Prostate gland (tissue), 2 donors: Measurements from ENCODE around the gene ANHX.

Experiments
- POLR2A ChIP-seq: fragments of 450-650 bp; IDR thresholded peaks from one replicate; pipeline ENCODE4 v1.6.1; 2016; ENCODE audit warnings: antibody characterized with exemption, mild to moderate bottlenecking
- POLR2AphosphoS5 ChIP-seq: sonication (generic); formaldehyde crosslinking; IDR thresholded peaks from one replicate; pipeline ENCODE4 v1.6.1; 2017; ENCODE audit warnings: antibody characterized with exemption
- TF ChIP-seq, protein P1 (sequence below), 4 experiments: fragments of 200-600 bp in 2 of 4; fragments of 450-650 bp in 2 of 4; sonication (generic) in 2 of 4; IDR thresholded peaks; 1 replicate in 3 of 4; 2 replicates in 1 of 4; pipeline ENCODE4 v1.5.1; 2016 to 2019; ENCODE audit warnings: antibody characterized with exemption in 4 of 4, mild to moderate bottlenecking in 2 of 4, moderate library complexity in 2 of 4

DNA sequence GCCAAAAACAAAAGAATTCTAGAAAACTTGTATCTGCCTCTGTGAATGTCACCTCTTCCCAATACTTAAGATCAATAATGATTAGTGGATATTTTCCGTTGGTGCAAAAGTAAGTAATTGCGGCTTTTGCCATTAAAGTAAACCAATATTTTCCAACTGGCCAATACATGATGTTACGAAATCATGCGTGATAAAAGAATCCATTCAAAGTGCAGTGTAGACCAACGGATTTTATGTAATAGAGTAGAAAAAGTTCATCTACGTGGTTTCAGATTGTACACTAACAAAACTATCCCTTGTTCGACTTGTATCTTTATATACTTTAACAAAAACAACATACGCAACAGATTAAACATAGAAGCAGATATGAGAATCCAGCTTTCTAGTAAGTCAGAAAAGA, 55.0 kb downstream of the ANHX start:
- TF ChIP-seq, protein P1, sequence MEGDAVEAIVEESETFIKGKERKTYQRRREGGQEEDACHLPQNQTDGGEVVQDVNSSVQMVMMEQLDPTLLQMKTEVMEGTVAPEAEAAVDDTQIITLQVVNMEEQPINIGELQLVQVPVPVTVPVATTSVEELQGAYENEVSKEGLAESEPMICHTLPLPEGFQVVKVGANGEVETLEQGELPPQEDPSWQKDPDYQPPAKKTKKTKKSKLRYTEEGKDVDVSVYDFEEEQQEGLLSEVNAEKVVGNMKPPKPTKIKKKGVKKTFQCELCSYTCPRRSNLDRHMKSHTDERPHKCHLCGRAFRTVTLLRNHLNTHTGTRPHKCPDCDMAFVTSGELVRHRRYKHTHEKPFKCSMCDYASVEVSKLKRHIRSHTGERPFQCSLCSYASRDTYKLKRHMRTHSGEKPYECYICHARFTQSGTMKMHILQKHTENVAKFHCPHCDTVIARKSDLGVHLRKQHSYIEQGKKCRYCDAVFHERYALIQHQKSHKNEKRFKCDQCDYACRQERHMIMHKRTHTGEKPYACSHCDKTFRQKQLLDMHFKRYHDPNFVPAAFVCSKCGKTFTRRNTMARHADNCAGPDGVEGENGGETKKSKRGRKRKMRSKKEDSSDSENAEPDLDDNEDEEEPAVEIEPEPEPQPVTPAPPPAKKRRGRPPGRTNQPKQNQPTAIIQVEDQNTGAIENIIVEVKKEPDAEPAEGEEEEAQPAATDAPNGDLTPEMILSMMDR (IDR thresholded peaks at IDR 0.05) = no peak
- no peak for TF ChIP-seq POLR2AphosphoS5
- TF ChIP-seq POLR2A = no peak
